HG03103 (cell line): ENCODE measurements around the gene ALB.
A peak's percentile ranks its signal among the peaks of the same experiment; 100 is the strongest.

Experiments used
- ATAC-seq: cut with Tn5 transposase; IDR thresholded peaks from one replicate; pipeline ENCODE4 v1.9.1; 2021; ENCODE audit warnings: low read depth; ENCODE audit not compliant: unreplicated experiment

ALB gene

DNA sequence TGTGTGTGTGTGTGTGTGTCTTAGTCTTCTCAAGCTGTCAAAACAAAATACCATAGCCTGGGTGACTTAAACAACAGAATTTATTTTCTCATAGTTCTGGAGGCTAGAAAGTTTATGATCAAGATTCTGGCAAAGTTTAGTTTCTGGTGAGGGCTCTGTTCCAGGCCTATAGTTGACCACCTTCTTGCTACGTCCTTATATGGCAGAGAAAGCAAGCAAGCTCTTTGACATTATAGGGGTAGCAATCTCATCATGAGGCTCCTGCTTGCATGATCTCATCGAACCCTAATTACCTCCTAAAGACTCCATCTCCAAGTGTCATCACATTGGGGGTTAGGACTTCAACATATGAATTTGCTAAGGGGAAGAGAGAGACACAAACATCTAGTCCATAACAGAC is 25.0 kb downstream of the ALB start:
- ATAC-seq = no peak

DNA sequence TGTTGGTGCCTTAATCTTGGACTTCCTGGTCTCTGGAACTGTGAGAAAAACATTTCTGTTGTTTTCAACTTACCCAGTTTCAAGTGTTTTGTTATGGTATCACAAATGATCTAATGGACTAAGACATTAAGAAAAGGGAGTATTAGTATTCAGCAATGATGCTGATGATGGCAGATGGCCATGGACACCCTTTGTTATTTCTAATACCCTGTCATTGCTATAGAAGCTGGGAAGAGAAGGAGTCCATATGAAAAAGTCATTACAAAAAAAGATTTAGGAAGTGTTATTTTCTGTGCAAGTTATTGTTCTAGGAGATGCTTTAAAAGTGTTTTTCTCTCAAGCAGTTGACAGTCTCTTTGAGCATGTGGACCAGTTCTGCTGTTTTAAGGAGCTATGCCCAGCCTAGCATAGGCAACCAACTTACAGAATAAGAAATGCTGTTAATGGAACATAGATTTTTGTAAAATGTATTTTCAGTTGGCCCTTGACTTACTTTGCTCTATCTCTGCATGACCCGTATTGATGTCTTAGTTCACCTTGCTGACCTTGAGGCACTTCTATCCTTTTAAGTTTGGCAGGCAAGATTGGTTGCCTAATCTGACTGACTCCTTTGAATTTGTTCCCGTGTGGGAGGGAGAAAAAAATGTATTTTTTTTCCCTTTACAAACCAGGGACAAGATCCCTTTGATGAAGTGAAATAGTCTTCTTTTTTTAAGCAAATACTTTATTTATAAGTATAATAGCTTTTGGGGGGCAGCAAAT is 25.9 kb downstream of the ALB start:
- ATAC-seq = no peak

DNA sequence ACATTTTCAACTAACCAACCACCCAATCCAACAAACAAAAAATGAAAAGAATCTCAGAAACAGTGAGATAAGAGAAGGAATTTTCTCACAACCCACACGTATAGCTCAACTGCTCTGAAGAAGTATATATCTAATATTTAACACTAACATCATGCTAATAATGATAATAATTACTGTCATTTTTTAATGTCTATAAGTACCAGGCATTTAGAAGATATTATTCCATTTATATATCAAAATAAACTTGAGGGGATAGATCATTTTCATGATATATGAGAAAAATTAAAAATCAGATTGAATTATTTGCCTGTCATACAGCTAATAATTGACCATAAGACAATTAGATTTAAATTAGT is 27.7 kb downstream of the ALB start:
- ATAC-seq = no peak

DNA sequence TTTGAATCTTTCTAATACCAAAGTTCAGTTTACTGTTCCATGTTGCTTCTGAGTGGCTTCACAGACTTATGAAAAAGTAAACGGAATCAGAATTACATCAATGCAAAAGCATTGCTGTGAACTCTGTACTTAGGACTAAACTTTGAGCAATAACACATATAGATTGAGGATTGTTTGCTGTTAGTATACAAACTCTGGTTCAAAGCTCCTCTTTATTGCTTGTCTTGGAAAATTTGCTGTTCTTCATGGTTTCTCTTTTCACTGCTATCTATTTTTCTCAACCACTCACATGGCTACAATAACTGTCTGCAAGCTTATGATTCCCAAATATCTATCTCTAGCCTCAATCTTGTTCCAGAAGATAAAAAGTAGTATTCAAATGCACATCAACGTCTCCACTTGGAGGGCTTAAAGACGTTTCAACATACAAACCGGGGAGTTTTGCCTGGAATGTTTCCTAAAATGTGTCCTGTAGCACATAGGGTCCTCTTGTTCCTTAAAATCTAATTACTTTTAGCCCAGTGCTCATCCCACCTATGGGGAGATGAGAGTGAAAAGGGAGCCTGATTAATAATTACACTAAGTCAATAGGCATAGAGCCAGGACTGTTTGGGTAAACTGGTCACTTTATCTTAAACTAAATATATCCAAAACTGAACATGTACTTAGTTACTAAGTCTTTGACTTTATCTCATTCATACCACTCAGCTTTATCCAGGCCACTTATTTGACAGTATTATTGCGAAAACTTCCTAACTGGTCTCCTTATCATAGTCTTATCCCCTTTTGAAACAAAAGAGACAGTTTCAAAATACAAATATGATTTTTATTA is 28.3 kb downstream of the ALB start:
- no peak for ATAC-seq

DNA sequence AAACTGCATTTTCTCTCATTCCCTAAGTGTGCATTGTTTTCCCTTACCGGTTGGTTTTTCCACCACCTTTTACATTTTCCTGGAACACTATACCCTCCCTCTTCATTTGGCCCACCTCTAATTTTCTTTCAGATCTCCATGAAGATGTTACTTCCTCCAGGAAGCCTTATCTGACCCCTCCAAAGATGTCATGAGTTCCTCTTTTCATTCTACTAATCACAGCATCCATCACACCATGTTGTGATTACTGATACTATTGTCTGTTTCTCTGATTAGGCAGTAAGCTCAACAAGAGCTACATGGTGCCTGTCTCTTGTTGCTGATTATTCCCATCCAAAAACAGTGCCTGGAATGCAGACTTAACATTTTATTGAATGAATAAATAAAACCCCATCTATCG is 29.1 kb downstream of the ALB start:
- ATAC-seq = no peak

DNA sequence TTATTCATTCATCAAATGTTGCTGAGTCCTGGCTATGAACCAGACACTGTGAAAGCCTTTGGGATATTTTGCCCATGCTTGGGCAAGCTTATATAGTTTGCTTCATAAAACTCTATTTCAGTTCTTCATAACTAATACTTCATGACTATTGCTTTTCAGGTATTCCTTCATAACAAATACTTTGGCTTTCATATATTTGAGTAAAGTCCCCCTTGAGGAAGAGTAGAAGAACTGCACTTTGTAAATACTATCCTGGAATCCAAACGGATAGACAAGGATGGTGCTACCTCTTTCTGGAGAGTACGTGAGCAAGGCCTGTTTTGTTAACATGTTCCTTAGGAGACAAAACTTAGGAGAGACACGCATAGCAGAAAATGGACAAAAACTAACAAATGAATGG is 30.2 kb downstream of the ALB start:
- peak; percentile 72 for ATAC-seq

DNA sequence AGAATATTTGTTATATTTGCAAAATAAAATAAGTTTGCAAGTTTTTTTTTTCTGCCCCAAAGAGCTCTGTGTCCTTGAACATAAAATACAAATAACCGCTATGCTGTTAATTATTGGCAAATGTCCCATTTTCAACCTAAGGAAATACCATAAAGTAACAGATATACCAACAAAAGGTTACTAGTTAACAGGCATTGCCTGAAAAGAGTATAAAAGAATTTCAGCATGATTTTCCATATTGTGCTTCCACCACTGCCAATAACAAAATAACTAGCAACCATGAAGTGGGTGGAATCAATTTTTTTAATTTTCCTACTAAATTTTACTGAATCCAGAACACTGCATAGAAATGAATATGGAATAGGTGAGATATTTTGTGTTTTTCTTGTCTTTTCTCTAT is 31.9 kb downstream of the ALB start, which contains the start of gene AFP:
Gene AFP, plus strand, starts transcription at position 238 of the 400 bp plus-strand sequence. Its CDS starts 42 bp downstream, at position 280.
- no peak for ATAC-seq

DNA sequence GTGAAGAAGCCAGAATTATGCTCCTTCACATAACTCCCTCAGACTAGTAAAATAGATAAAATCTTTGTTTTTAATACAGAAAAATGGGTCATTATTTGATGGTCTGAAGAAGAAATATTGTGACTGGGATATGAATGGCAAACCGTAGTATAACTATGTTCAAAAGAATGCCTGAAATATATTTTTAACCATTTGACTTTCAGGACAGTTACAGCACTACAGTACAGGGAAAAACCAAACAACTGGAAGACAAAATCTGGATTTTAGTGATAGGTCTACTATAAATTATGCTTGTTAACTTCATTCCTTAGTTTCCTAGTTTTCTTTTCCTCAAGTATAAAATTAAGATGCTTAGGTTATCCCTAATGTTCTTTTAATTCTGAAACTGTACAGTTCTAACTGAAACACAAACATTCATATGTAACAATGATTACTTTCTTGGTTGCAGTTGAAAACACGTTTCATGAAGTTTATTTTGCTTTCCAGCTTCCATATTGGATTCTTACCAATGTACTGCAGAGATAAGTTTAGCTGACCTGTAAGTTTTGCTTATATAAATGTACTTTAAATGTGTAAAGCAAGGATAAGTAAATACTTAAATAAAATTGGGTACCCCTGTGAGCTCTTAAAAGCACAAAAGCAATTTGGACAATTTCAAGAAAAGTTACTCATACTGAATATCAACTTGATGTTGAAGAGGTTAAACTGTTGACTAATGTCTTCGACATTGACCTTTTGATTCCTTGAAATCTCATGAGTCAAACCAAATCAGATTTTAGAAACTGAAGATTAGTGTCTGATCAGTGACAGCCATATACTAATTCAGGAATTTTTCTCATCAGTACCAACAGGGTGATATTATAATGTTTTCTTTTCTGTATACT is 32.8 kb downstream of the ALB start:
- no peak for ATAC-seq

DNA sequence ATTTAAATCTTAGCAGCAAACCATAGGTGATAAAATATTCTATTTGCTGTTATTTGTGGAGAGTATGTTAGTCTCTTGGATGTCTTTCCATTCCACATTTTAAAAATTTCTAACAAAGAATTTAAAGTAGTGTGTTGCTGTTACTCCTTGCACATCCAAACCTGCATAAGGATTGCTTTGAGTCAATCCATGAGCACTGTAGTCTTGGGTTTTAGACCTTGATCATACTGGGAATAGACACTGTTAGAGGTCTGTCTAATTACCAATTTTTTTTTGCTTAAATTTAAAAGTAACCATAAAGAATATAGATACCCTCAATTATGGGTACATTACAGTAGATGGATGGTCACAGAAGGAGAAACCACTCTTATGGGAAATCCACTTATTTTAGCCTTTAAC is 33.5 kb downstream of the ALB start:
- no peak for ATAC-seq

DNA sequence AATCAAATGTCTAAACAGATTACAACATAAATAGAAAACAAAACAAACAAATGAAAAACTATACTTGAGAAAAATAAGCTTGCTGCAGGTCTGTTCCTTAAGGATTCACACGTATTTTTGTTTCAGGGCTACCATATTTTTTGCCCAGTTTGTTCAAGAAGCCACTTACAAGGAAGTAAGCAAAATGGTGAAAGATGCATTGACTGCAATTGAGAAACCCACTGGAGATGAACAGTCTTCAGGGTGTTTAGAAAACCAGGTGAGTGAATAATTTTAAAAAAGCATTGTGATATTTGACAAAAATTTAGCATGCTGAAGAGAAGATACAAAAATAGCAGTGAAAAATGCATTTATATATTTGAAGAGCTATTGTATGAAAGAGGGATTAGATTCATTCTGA is 34.0 kb downstream of the ALB start:
- ATAC-seq = no peak

DNA sequence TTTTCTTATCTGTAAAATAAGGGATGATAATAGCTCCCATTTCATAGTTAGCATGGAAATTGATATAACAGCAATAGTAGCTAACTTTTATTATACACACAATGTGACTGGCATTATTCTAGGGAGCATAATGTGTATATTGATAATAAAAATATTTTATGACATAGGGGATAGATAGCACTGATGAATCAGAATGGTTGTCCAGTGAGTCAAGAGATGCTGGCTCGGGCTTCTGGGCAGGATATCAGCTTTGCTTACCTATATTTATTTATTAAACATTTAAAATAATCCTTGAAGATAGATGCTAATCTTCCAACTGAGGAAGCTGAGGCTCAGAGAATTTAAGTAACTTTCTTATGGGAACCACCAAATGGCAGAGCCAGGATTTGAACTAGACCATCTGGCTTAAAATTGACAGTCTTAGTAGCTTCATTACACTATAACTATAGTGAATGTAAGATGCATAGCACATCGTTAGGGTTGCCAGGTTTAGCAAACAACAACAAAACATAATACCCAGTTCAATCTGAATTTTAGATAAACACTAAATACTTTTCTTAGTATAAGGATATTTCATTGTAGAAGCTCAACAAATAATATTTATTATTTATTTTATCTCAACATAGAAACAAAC is 34.6 kb downstream of the ALB start:
- no peak for ATAC-seq

DNA sequence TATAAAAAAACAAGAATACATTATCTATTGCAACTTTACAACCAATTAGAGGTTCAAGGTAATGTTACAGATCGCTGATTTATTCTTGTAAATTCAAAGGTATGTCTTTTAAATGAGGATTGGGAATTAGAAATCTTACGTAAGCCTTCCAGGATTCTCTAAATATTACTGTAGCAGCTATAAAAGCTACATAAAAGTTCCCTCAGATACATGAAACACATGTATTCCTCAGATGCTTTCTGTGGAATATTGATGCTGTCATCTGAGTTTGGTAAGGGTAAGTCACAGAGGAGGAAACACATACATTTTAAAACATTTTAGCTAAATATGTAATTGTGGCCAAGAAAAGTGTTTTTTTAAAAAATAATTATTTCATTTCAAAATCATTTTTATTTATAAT is 35.4 kb downstream of the ALB start:
- no peak for ATAC-seq

DNA sequence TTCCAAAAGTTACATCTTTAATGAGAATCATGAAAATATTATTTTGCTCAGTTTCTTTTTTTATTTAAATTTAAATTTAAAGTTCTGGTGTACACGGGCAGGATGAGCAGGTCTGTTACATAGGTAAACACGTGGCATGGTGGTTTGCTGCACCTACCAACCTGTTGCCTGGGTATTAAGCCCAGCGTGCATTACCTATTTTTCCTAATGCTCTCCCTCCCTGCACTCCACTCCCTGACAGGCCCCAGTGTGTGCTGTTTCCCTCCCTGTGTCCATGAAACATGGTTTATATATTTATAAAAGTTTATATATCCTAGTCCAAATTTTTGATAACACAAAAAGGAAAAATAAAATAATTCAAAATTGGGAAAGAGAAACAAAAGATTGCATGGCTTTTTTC is 35.9 kb downstream of the ALB start:
- no peak for ATAC-seq

DNA sequence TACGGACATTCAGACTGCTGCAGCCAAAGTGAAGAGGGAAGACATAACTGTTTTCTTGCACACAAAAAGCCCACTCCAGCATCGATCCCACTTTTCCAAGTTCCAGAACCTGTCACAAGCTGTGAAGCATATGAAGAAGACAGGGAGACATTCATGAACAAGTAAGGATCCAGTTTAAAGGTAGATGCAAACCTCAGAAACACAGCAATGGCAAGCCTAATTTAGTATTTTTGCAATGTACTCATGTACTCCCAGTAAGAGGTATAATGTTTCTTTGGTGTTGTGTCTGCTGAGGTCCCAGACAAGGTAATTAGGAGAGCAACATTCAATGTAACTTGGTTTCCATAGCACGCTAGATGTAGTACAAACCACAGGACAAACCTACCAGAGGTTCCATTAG is 36.6 kb downstream of the ALB start:
- ATAC-seq = no peak

DNA sequence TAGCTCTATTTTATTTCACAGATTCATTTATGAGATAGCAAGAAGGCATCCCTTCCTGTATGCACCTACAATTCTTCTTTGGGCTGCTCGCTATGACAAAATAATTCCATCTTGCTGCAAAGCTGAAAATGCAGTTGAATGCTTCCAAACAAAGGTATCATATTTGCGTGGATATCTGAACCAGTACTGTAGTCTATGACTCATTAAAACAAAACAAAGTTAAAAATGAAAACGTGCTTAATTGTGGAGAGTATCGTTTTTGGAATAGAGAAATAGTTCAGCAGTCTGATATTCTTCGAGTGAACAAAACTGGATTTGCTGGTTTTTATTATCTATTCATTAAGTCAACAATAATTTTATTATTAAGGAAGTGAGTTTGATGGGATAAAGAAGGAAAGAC is 38.2 kb downstream of the ALB start:
- ATAC-seq = no peak

DNA sequence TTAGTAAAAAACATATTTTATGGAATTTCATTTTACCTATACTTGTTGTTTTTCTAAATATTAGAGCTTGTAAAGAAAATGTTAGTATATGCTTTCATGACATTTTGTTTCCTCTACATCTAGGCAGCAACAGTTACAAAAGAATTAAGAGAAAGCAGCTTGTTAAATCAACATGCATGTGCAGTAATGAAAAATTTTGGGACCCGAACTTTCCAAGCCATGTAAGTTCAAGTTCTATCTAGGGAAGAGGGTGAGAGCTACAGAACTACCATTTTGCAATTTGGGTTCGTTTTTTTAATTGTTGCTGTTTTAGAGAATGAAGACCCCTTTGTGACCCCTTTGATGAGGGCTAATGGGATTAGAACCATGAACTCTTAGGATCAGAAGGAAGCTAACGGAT is 39.1 kb downstream of the ALB start:
- ATAC-seq = no peak

DNA sequence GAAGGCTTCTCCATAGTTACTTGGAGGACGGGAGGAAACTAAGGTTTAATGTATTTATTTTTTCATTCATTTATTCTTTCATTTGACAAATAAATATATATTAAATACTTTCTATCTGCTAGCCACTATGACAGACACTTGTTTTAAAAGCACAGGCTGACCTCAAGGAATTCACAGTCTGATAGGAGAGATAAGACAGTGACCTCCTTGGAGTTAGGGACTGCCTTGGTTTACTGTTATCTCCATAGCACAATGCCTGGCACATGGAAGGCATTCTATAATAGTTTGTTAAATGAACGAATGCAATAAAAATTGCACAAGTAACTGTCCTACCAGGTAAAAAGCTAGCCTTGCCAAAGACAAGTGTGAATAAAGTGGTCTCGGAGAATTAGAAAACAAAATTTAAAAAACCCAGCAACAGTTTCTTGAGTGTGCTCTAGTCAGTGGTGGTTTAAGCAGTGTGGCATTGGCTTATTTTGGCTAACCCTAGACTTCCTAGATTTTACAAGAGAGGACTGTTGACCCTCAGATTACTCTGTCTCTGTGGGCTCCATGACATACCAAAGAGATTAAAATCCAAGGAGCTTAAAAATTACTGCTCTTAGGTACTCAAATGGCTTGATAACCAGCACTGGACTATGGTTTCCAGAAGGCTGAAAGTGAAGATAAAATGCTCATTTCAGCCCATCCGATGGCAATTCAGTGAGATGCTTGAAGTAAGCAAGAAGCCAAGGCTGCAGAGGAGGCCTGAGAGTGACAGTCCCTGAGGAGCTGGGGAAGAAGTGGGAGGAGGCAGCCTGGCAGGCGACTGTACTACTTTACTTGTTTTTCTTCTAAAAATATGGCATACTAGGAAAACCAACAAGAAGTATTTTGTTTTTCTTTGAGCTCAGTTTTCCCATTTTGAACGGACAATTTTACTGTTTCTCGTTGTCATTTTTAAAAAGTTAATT is 41.6 kb downstream of the ALB start:
- ATAC-seq = no peak

DNA sequence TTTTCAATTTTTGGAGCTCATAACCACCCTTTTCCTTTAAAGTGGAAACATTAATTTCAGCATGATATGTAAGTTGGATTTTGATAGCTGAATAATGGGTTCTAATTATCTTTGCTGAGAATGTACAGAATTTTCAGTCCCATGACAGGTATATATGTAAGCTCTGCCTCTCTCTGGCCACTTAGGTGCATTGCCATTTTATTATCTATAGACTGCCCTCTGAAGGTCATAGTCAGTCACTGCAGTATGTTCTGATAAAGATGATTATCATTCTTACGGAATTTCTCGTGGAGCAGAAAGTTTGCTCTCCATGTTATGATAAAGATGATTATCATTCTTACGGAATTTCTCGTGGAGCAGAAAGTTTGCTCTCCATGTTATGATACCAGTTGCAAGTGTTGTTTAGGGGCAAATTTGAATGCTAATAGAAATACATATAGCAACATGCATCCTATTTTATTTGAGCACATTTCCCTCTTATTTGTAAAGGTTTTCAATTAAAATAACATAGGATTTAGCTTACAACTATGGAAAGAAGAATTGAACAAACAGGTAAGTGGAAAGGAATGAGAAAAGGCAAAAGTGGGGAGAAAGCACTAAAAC is 42.4 kb downstream of the ALB start:
- peak; percentile 100 for ATAC-seq

DNA sequence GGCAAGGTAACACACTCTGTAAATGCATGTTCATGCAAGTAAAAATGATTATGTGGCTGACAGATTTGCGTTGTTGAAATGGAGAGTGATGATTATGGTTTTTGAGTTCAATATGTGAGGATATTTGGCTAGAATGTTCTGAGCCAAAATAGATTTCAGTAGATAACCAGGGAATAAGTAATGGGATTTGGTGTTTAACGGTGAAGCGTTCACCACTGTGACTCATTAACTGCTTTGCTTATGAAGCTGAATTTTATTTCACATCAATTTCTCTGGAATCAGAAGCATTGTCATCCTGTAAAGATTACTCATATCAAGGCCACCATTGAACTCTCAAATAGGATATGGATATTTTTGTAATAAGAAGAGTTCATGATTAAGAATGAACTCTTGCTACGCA is 43.6 kb downstream of the ALB start:
- no peak for ATAC-seq
